ENCODE data around the gene ELP6. TPM values are rescaled to one million over a fixed set of nuclear protein-coding genes. Genes with fewer than 3 reads are reported as not detected.

ELP6 gene
- 10 to 100 TPM in 3 of 4 donors, 1 to 10 TPM in 1; 9.1 to 22.3 (median 21.3) TPM for total RNA-seq

- Histone ChIP-seq H3K36me3 (peaks cover 6 to 26% (median 17%) of the 10 kb centered on the region in 3 donors), H3K9me3 (no peaks in the 10 kb centered on the region), H3K27me3 (no peaks in the 10 kb centered on the region), H3K4me1 (peaks cover 0 to 23% (median 8%) of the 10 kb centered on the region in 3 donors), H3K4me3 (peak within 1 kb of the TSS; percentile 62 to 92 (median 74)), H3K27ac (peak within 1 kb of the TSS; percentile 87 to 98 (median 96))
- 0 to 1% methylated on average over 6 to 11 of the region's 71 CpGs for WGBS, 2 donors
- TF ChIP-seq POLR2A (IDR thresholded peaks at IDR 0.05), result peak in 3 of 4 donors; percentile 30 to 52 (median 52)
- TF ChIP-seq CTCF (IDR thresholded peaks at IDR 0.05), result peak; percentile 32 to 65 (median 52)
- intact Hi-C loops (cut with DNase I), result no loop called here
- DNase-seq, result peak; percentile 76
Measured at GRCh38 chr3:47513125-47513929, at the start of gene ELP6. TSS of gene ELP6 (minus strand) at chr3:47513712. CDS start at chr3:47513590, 122 bp downstream.

- TF ChIP-seq CTCF (IDR thresholded peaks at IDR 0.05) (no peak), POLR2A (IDR thresholded peaks at IDR 0.05) (no peak)
- intact Hi-C loops (cut with DNase I), result no loop called here
- no peak for DNase-seq
- Histone ChIP-seq H3K4me1 (no peaks in the 10 kb centered on the region), H3K36me3 (no peaks in the 10 kb centered on the region), H3K4me3 (no peak overlapping the region), H3K9me3 (no peaks in the 10 kb centered on the region), H3K27me3 (peaks cover 0 to 9% (median 0%) of the 10 kb centered on the region in 4 donors), H3K27ac (no peak overlapping the region)
- WGBS, 2 donors, result 79 to 100% methylated on average over 2 of the region's 2 CpGs
Measured at GRCh38 chr3:47556351-47556750, 42.8 kb upstream of the ELP6 start.

GRCh38 chr3:47554335-47554734 is 40.8 kb upstream of the ELP6 start:
- intact Hi-C loops (cut with DNase I), result no loop called here
- 77 to 82% methylated on average over 2 to 3 of the region's 6 CpGs for WGBS, 2 donors
- Histone ChIP-seq H3K27me3 (peaks cover 0 to 9% (median 0%) of the 10 kb centered on the region in 4 donors), H3K36me3 (no peaks in the 10 kb centered on the region), H3K27ac (no peak overlapping the region), H3K9me3 (no peaks in the 10 kb centered on the region), H3K4me1 (no peaks in the 10 kb centered on the region), H3K4me3 (no peak overlapping the region)
- no peak for TF ChIP-seq CTCF (IDR thresholded peaks at IDR 0.05)
- no peak for DNase-seq

- Histone ChIP-seq H3K4me1 (no peaks in the 10 kb centered on the region), H3K4me3 (no peak overlapping the region)
- WGBS, 2 donors, result 75 to 80% methylated on average over 7 of the region's 7 CpGs
Measured at GRCh38 chr3:47553407-47553806, 39.9 kb upstream of the ELP6 start.

More at GRCh38 chr3:47553407-47553806, 39.9 kb upstream of the ELP6 start:
- Histone ChIP-seq H3K27me3 (peaks cover 0 to 9% (median 0%) of the 10 kb centered on the region in 4 donors), H3K27ac (no peak overlapping the region), H3K9me3 (no peaks in the 10 kb centered on the region), H3K36me3 (no peaks in the 10 kb centered on the region)
- TF ChIP-seq POLR2A (IDR thresholded peaks at IDR 0.05), result no peak
- no peak for TF ChIP-seq CTCF (IDR thresholded peaks at IDR 0.05)
- intact Hi-C loops (cut with DNase I), result no loop called here
- DNase-seq, result no peak
